ENCODE data around the gene MFGE8. TPM values are rescaled to one million over a fixed set of nuclear protein-coding genes. Genes with fewer than 3 reads are reported as not detected.

The MFGE8 gene
- total RNA-seq, 3 donors from 2014 or later: 226 to 457 (median 311) TPM

DNA sequence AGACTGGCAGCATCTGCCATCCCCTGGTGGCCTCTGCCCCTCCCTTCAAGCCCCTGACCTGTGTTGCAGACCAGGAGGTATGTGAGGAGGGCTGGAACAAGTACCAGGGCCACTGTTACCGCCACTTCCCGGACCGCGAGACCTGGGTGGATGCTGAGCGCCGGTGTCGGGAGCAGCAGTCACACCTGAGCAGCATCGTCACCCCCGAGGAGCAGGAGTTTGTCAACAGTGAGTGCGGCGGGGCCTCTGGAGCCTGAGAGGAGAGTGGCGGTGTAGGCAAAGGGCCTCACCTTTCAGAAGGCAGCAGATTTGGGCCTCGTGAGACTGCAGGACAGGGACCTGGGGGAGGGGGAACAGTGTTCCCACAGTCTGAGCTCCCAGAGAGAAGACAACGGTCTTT lies 41.9 kb downstream of the MFGE8 start:
- Histone ChIP-seq H3K4me3 (no peak overlapping the region), H3K27me3 (no peaks in the 10 kb centered on the region), H3K9me3 (no peaks in the 10 kb centered on the region), H3K4me1 (no peaks in the 10 kb centered on the region), H3K27ac (no peak overlapping the region), H3K36me3 (no peaks in the 10 kb centered on the region)
- DNase-seq (ENCODE audit: low spot score in 2 of 2): no peak
- intact Hi-C loops (cut with DNase I; ENCODE audit: low total_unique reads): no loop called here
- TF ChIP-seq POLR2A (IDR thresholded peaks at IDR 0.05) (no peak), POLR2AphosphoS5 (IDR thresholded peaks at IDR 0.05) (no peak)
- TF ChIP-seq, protein P1, sequence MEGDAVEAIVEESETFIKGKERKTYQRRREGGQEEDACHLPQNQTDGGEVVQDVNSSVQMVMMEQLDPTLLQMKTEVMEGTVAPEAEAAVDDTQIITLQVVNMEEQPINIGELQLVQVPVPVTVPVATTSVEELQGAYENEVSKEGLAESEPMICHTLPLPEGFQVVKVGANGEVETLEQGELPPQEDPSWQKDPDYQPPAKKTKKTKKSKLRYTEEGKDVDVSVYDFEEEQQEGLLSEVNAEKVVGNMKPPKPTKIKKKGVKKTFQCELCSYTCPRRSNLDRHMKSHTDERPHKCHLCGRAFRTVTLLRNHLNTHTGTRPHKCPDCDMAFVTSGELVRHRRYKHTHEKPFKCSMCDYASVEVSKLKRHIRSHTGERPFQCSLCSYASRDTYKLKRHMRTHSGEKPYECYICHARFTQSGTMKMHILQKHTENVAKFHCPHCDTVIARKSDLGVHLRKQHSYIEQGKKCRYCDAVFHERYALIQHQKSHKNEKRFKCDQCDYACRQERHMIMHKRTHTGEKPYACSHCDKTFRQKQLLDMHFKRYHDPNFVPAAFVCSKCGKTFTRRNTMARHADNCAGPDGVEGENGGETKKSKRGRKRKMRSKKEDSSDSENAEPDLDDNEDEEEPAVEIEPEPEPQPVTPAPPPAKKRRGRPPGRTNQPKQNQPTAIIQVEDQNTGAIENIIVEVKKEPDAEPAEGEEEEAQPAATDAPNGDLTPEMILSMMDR (IDR thresholded peaks at IDR 0.05): no peak

DNA sequence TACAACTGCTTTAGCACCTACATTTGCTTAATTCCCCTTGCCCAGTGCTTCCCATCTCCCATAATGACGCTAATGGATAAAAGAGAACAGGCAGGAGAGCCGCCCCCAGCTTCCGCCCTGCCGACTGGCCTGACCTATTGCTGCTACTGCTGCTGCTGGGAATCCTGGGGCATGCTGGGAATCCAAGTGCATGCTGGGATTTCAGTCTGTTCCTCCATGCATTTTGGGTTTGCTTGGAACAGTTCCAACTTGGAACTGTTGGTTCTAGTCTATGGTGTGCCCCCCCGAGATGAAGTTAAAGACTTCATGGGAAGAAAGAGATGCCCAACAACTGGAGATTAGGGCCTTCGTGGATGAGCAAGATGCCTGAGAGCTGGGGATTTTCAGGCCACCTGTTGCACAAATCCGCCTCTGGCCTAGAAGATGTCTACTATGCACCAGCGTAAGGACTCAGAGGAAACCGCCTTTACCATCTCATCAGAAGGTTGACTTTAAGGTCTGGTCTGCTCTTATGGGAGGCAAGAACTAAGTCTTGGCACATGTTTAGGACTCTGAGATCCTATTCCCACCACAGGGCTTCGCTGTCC lies 46.8 kb downstream of the MFGE8 start:
- no peak overlapping the region for H3K4me3 ChIP-seq
- TF ChIP-seq, protein P1 (IDR thresholded peaks at IDR 0.05): no peak
- TF ChIP-seq POLR2AphosphoS5 (IDR thresholded peaks at IDR 0.05) (no peak), POLR2A (IDR thresholded peaks at IDR 0.05) (no peak)
- no peaks in the 10 kb centered on the region for H3K4me1 ChIP-seq
- no peak for DNase-seq (ENCODE audit: low spot score in 2 of 2)
- no peaks in the 10 kb centered on the region for H3K36me3 ChIP-seq
- H3K27me3 ChIP-seq: no peaks in the 10 kb centered on the region
- no peaks in the 10 kb centered on the region for H3K9me3 ChIP-seq
- intact Hi-C loops (cut with DNase I; ENCODE audit: low total_unique reads): no loop called here
- no peak overlapping the region for H3K27ac ChIP-seq

DNA sequence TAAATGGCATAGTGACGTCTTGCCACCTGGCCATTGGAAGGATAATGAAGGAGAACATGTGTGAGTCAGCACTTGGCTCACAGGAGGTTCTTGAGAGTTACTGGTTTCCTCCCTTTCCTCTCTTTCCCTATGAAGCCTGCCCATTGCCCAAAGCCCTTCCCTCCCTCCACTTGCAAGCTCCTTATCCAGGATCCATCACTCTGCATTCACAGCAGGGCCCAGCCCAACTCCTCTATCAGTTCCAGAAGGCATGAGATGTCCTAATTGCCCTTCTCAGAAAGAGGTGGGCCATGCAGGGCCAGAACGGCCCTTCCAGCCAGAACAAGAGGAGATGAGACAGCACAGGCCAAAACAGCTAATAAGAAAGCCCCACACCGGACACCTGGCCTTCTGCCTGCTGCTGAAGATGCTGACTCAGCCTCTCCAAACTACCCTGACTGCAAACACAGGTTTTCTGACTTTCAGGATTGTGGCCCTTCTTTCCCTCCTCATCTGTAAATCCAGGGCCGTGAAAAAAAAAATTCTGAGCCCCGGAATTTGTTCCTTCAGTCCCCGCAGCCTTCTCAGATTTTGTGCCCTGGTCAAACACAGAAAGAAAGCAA lies 47.6 kb downstream of the MFGE8 start:
- Histone ChIP-seq H3K4me1 (no peaks in the 10 kb centered on the region), H3K4me3 (no peak overlapping the region), H3K9me3 (no peaks in the 10 kb centered on the region), H3K27me3 (no peaks in the 10 kb centered on the region), H3K27ac (no peak overlapping the region), H3K36me3 (no peaks in the 10 kb centered on the region)
- intact Hi-C loops (cut with DNase I; ENCODE audit: low total_unique reads): no loop called here
- DNase-seq (ENCODE audit: low spot score in 2 of 2): no peak
- TF ChIP-seq POLR2A (IDR thresholded peaks at IDR 0.05) (no peak), POLR2AphosphoS5 (IDR thresholded peaks at IDR 0.05) (no peak)
- TF ChIP-seq, protein P1 (IDR thresholded peaks at IDR 0.05): no peak

DNA sequence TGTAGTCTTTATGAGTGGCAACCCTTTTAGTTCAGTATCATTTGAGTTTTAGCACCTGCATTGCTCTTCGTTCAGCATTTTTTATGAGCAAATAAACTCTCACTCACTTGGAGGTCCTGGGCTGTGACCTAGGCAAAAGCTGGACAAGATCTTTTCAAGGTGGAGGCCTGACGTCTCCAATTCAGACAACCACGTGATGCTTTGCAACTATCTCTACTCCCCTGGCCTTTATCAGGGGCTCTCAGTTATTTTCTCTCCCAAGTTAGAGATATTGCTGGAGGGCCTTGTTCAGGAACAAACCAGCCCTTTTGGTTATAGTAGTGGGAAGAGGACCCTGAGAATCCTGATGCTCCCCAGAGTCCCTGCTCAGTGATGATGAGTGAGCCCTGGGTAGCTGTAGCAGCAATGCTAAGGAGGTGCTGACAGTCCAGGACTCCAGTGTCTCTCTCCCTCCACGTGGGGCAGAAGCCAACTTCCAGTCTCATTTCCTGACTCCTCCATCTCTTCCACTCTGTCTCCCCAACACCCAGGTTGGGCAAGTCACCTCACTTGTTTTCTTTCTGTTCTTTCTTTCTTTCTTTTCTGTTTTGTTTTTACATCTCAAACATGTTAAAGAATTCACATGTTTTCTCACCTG lies 48.2 kb downstream of the MFGE8 start:
- Histone ChIP-seq H3K4me3 (no peak overlapping the region), H3K27me3 (no peaks in the 10 kb centered on the region), H3K36me3 (no peaks in the 10 kb centered on the region), H3K27ac (no peak overlapping the region), H3K9me3 (no peaks in the 10 kb centered on the region), H3K4me1 (no peaks in the 10 kb centered on the region)
- TF ChIP-seq POLR2A (IDR thresholded peaks at IDR 0.05) (no peak), POLR2AphosphoS5 (IDR thresholded peaks at IDR 0.05) (no peak)
- TF ChIP-seq, protein P1 (IDR thresholded peaks at IDR 0.05): no peak
- intact Hi-C loops (cut with DNase I; ENCODE audit: low total_unique reads): no loop called here
- no peak for DNase-seq (ENCODE audit: low spot score in 2 of 2)

DNA sequence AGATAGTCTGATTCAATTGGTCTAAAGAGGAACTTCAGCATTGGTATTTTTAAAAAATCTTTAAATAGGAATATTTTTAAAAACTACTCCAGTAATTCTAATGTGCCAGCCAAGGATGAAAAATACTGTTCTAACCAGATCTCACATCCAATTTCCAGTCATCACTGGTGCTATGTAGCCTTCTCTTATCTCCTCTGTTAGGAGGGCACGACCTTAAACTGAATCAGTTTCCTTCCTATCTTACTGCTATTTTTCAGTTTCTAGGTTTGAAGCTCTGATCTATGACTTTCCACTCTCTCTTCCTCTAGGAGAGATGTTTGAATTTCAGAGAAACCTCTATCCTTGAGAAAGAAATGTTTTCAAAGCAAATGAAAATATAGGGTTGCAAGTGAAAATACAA lies 49.8 kb downstream of the MFGE8 start:
- intact Hi-C loops (cut with DNase I; ENCODE audit: low total_unique reads): no loop called here

More for the DNA sequence above, 49.8 kb downstream of the MFGE8 start:
- Histone ChIP-seq H3K27me3 (no peaks in the 10 kb centered on the region), H3K9me3 (no peaks in the 10 kb centered on the region), H3K4me3 (no peak overlapping the region), H3K27ac (no peak overlapping the region), H3K4me1 (no peaks in the 10 kb centered on the region), H3K36me3 (no peaks in the 10 kb centered on the region)
- no peak for DNase-seq (ENCODE audit: low spot score in 2 of 2)
- TF ChIP-seq, protein P1 (IDR thresholded peaks at IDR 0.05): no peak
- TF ChIP-seq POLR2AphosphoS5 (IDR thresholded peaks at IDR 0.05) (no peak), POLR2A (IDR thresholded peaks at IDR 0.05) (no peak)
